GM19395 (cell line): Measurements from ENCODE around the gene HSPG2.
"Not testable (repeated sequence)": the region's sequence is repeated elsewhere in the genome, so short reads cannot be mapped to it uniquely, and the experiment has no call there.

Source experiments
- ATAC-seq: cut with Tn5 transposase; IDR thresholded peaks from one replicate; pipeline ENCODE4 v1.9.1; 2021; ENCODE audit warnings: mild to moderate bottlenecking, moderate library complexity; ENCODE audit not compliant: unreplicated experiment

Gene HSPG2

GRCh38 chr1:21830792-21831453 is 106.2 kb downstream of the HSPG2 start:
- no peak for ATAC-seq

GRCh38 chr1:21829294-21829693 is 107.8 kb downstream of the HSPG2 start:
- ATAC-seq: no peak

GRCh38 chr1:21828506-21829210 is 108.5 kb downstream of the HSPG2 start:
- ATAC-seq: no peak

- ATAC-seq: no peak
Observed at GRCh38 chr1:21828075-21828474, 109.0 kb downstream of the HSPG2 start.

- no peak for ATAC-seq
Observed at GRCh38 chr1:21827141-21827679, 109.9 kb downstream of the HSPG2 start.

GRCh38 chr1:21826694-21827093 is 110.4 kb downstream of the HSPG2 start:
- not testable (repeated sequence) for ATAC-seq

- ATAC-seq: no peak
Observed at GRCh38 chr1:21825393-21825792, 111.7 kb downstream of the HSPG2 start.

GRCh38 chr1:21824926-21825325 is 112.2 kb downstream of the HSPG2 start:
- ATAC-seq: no peak

GRCh38 chr1:21823980-21824702 is 113.0 kb downstream of the HSPG2 start:
- no peak for ATAC-seq

GRCh38 chr1:21823206-21823979 is 113.7 kb downstream of the HSPG2 start:
- no peak for ATAC-seq

GRCh38 chr1:21822349-21822748 is 114.8 kb downstream of the HSPG2 start:
- ATAC-seq: no peak

GRCh38 chr1:21821385-21822019 is 115.6 kb downstream of the HSPG2 start:
- no peak for ATAC-seq

GRCh38 chr1:21820597-21821232 is 116.4 kb downstream of the HSPG2 start:
- ATAC-seq: no peak

- ATAC-seq: no peak
Observed at GRCh38 chr1:21818656-21819055, 118.5 kb downstream of the HSPG2 start.

GRCh38 chr1:21816602-21817302 is 120.4 kb downstream of the HSPG2 start:
- no peak for ATAC-seq

- ATAC-seq: no peak
Observed at GRCh38 chr1:21815724-21816321, 121.3 kb downstream of the HSPG2 start.

GRCh38 chr1:21814981-21815582 is 122.0 kb downstream of the HSPG2 start:
- no peak for ATAC-seq

- ATAC-seq: no peak
Observed at GRCh38 chr1:21814241-21814918, 122.7 kb downstream of the HSPG2 start.
